HEK293T (cell line): Measurements from ENCODE around the gene MPV17.

Experiments
- ARNT ChIP-seq: fragments of 450-650 bp; IDR thresholded peaks from 2 replicates; pipeline ENCODE4 v1.6.1; 2017; ENCODE audit warnings: mild to moderate bottlenecking
- BHLHE40 ChIP-seq: fragments of 450-650 bp; IDR thresholded peaks from 2 replicates; pipeline ENCODE4 v1.6.1; 2016; ENCODE audit warnings: mild to moderate bottlenecking, moderate library complexity, borderline replicate concordance
- CTBP1 ChIP-seq: fragments of 450-650 bp; IDR thresholded peaks from 2 replicates; pipeline ENCODE4 v1.6.1; 2016; ENCODE audit warnings: borderline replicate concordance
- FOXA1 ChIP-seq: fragments of 450-650 bp; IDR thresholded peaks from 2 replicates; pipeline ENCODE4 v1.6.1; 2016; ENCODE audit warnings: mild to moderate bottlenecking
- FOXK2 ChIP-seq: fragments of 450-650 bp; IDR thresholded peaks from 2 replicates; pipeline ENCODE4 v1.6.1; 2016; ENCODE audit warnings: mild to moderate bottlenecking
- FOXM1 ChIP-seq: fragments of 450-650 bp; IDR thresholded peaks from 2 replicates; pipeline ENCODE4 v1.6.1; 2017; ENCODE audit warnings: mild to moderate bottlenecking, borderline replicate concordance
- HDGF ChIP-seq: fragments of 450-650 bp; IDR thresholded peaks from 2 replicates; pipeline ENCODE4 v1.6.1; 2017; ENCODE audit warnings: antibody characterized with exemption, borderline replicate concordance
- L3MBTL2 ChIP-seq: fragments of 450-650 bp; conservative IDR thresholded peaks from 2 replicates; pipeline ENCODE4 v1.6.1; 2016; ENCODE audit warnings: mild to moderate bottlenecking
- NFRKB ChIP-seq: fragments of 450-650 bp; IDR thresholded peaks from 2 replicates; pipeline ENCODE4 v1.6.1; 2016; ENCODE audit warnings: mild to moderate bottlenecking, moderate library complexity
- SP1 ChIP-seq: fragments of 450-650 bp; IDR thresholded peaks from 2 replicates; pipeline ENCODE4 v1.6.1; 2017
- SUZ12 ChIP-seq: fragments of 450-650 bp; IDR thresholded peaks from 2 replicates; pipeline ENCODE4 v1.6.1; 2016; ENCODE audit warnings: mild to moderate bottlenecking
- TARDBP ChIP-seq: fragments of 450-650 bp; IDR thresholded peaks from 2 replicates; pipeline ENCODE4 v1.6.1; 2016
- ZNF384 ChIP-seq: fragments of 450-650 bp; IDR thresholded peaks from 2 replicates; pipeline ENCODE4 v1.6.1; 2016
- TF ChIP-seq, protein P1 (sequence below): fragments of 450-650 bp; IDR thresholded peaks from 2 replicates; pipeline ENCODE4 v1.6.1; 2016

DNA sequence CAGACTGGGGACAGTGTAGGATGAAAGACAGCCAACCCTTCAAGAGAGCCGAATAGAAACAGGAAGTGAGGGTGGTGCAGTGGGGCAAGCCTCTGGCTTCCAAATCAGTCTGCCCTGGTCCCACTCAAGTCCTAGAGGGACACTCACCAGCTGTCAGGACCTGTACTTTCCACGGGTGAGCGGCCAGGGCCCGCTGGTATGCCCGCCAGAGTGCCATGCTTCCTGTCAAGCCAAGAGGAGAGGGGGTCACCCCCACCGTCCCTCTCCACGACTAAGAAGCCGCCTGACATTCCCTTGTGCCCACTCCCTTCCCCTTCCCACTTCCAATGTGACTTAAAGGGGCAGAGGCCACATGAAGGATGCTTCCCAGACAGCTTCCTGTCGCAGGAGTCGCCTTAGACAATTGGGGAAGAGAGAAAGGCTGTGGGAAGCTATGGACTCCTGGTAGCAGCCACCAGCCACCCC lies 564 bp downstream of the MPV17 start:
- TF ChIP-seq, protein P1, sequence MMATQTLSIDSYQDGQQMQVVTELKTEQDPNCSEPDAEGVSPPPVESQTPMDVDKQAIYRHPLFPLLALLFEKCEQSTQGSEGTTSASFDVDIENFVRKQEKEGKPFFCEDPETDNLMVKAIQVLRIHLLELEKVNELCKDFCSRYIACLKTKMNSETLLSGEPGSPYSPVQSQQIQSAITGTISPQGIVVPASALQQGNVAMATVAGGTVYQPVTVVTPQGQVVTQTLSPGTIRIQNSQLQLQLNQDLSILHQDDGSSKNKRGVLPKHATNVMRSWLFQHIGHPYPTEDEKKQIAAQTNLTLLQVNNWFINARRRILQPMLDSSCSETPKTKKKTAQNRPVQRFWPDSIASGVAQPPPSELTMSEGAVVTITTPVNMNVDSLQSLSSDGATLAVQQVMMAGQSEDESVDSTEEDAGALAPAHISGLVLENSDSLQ, result no peak
- TF ChIP-seq TARDBP (no peak), ZNF384 (no peak), SP1 (no peak), BHLHE40 (no peak), HDGF (no peak), FOXA1 (no peak), NFRKB (no peak), CTBP1 (no peak), L3MBTL2 (no peak), FOXK2 (no peak), SUZ12 (no peak), FOXM1 (no peak), ARNT (no peak)
